ENCODE data around the gene PHF12.

PHF12 gene

GRCh38 chr17:28951428-28951990 lies at the start of gene PHF12:
Gene PHF12, minus strand, starts transcription at chr17:28951518. Its CDS starts 558 bp downstream, at chr17:28950960.
- peak; percentile 51 for FAIRE-seq

DNA sequence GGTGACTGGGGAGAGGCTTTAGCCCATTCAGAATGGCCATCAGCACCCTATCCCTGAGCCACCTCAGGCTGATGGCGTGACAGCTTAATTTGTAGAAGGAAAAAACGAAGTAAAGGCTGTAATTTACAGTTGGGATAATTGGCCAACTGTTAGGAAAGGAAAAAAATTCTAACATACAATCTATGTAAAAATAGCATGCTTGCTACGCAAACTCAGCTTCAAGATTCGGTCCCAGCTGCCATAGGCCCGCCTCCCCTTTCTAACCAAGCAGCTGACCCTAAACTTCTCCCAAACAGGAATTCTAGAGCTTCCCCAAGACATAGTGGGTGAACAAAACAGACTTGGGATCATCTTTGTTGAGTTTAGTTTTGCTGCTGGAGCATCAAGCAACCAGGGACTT lies 49.7 kb upstream of the PHF12 start:
- no peak for FAIRE-seq

- no peak for FAIRE-seq
These were observed 47.9 kb upstream of the PHF12 start for GRCh38 chr17:28999206-28999605.

GRCh38 chr17:28997806-28998205 lies 46.5 kb upstream of the PHF12 start:
- no peak for FAIRE-seq

DNA sequence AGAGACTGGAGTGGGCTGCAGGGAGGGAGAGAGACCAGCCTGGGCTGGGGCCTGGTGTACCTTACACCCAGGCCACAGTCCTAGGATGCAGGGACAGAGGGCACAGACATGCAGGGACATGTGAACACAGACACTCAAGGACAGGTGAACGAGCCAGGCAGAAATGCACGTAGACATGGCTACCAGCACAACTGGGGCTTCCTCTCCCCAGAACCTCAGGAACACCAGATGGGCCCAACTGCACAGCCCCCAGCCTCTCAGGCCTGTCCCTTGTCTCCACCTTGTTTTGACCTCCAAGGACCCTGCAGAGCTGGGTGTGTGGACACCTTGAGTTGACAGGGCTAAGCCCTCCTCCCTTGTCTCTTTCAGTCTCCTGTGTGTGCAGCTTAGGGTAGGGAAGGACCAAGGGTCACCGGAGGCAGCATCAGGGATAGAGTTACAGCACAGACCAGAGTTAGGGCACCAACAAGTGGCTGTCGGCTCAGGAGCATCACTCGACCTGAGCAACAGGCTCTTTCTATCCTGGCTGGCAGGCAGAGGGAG lies 45.3 kb upstream of the PHF12 start:
- FAIRE-seq: no peak

DNA sequence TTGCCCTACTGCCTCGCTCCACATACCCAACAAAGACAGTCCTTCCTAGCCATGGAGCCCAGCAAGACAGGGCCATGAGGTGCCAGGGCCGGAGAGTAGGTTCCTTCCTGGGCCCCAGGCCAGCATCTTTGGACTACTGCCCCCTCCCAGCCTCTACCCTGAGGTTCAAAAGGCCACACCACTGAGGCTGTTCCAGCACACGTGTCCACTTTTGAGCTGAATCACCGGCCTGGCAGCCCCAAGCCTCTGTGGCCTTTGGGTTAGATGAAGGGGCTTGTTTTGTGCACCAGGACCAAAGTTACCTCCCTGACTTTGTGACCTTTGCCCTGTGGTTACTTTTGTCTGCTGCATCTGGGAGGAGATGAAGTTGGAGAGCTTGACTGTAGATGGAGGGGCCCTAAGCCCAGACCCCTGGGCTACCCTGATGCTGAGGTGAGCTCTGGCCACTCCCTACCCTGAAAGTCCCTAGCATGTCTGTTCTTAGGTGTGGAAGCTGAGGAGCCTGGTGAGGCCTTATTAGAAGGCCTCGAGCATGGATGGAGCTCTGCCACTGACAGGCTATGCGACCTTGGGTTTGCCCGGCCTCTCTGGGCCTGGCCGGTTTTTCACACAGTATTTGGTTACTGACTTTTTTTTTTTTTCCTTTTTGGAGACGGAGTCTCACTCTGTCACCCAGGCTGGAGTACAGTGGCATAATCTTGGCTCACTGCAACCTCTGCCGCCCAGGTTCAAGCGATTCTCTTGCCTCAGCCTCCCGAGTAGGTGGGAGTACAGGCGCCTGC lies 42.5 kb upstream of the PHF12 start:
- FAIRE-seq: no peak

- FAIRE-seq: no peak
These were observed 41.6 kb upstream of the PHF12 start for GRCh38 chr17:28992625-28993600.

- no peak for FAIRE-seq
These were observed 40.9 kb upstream of the PHF12 start for GRCh38 chr17:28992185-28992584.

DNA sequence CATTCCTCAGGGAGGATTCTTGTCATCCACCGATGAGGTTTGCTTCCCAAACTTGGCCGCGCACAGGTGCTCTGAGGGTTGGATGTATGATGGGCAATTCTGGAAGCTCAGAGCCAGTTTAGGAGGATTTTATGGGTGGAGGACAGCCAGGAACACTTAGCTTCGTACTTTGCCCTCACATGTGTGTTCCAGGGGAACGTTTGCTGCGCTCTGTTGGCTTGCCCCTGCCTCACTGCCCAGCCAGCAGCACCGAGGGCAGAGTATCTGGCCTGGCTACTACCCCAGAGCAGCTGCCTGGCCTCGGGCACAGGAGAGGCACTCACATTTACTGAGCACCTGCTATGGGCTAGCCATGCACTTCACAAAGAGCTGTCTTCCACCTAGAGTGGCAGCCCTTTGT lies 40.5 kb upstream of the PHF12 start:
- FAIRE-seq: no peak

DNA sequence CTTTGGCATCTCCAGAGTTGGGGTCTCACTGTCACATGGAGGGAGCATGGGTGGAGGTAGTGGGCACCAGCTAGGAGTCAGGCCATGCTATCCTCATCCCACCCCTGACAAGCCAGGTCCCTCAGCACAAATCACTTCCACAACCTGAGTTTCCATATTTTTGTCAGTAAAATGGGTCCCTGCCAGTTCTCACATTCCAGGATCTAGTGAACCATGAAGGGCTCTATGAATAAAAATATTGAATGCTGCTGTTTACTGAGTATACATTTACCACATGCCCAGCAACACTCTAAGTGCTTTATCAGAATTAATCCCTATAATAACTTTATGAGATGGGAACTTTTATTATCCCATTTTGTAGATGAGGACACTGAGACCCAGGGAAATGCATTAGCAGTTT lies 37.7 kb upstream of the PHF12 start:
- no peak for FAIRE-seq

GRCh38 chr17:28988475-28988874 lies 37.2 kb upstream of the PHF12 start:
- FAIRE-seq: no peak

- no peak for FAIRE-seq
These were observed 35.7 kb upstream of the PHF12 start for GRCh38 chr17:28986714-28987655.

- FAIRE-seq: no peak
These were observed 34.8 kb upstream of the PHF12 start for GRCh38 chr17:28985950-28986713.

GRCh38 chr17:28983286-28984230 lies 32.2 kb upstream of the PHF12 start:
- no peak for FAIRE-seq

DNA sequence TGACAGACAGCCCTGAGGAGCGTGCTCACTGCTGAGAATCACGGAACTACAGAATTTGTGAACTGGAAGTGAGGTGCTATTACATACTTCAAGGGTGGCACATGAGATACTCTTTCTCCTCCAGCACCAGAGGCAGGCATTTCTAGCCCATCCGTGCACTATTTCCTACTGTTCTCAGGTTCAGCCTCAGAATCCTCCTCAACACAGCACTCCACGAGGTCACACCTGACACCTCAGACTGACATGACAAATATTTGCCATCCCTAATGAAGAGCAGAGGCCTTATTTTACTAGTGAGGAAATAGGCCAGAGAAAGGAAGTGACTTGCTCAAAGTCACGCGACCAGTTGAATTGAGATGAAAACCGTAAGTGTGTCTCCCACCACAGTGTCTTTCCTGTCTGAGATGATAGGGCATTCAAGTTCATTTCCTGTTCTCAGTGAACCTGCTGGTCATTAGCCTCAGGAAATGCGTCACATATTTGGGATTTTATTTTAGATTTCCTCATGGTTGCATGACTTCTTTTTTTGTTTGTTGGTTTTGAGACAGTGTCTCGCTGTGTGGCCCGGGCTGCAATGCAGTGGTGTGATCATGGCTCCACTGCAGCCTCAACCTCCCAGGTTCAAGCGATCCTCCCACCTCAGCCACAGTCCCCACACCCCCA lies 30.9 kb upstream of the PHF12 start:
- FAIRE-seq: no peak

DNA sequence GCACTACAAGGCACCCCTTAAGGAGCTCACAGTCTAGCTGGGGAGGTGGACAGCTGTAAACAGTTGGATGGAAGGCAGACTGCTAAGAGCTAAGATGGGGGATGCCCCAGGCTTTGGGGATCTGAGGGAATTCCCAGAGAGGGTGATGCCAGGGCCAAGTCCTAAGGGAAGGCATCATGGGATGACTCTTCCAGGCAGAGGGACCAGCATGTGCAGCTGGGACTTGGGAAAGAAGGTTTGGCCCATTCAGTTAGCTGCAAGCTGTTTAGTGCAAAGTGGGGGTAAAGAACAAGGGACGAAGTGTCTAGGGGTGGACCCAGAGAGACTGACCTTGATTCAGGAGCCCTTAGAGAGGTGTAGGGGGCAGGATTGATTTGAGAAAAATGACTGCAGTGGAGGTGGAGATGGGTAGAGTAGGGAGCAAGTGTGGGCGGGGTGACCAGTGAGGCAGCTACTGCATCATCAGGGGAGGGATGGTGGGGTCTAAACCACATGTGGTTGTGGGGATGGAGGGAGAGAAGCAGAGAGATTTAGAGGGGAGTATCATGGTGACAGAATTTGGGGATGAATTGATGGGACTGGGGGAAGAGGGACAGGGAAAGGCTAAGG lies 27.1 kb upstream of the PHF12 start:
- no peak for FAIRE-seq

DNA sequence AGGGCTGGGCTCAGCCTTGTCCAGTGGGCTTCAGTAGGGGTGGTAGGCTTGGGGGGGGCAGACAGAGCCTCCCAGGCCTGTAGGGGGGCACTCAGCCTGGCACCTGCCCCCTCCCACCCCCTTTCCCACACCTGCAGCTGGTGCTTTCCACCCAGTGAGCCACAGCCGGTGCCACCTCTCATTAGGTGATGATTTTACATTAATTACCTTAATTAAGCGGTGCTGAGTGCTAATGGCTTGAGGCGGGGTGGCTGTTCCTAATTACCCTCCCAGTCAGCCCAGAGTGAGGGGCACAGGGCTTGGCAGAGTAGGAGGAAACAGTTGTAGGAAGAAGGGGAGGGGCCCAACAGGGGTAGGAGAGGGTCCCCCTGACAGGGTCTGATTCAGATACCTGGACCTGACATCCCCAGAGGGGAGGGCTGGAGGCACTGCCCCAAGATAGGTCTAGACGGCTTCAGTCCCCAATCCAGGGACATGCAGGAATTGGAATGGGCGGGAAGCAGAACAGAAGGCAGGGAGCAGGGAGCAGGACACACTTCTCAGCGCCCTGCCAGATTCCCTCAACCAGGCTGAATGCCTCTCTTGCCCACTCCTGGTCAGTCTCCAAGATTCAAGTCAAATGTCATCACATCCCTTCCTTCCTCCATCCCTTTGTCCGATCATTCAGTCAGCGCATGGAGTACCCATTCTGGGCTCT lies 26.5 kb upstream of the PHF12 start:
- no peak for FAIRE-seq

- no peak for FAIRE-seq
These were observed 24.3 kb upstream of the PHF12 start for GRCh38 chr17:28975646-28976045.

Data from TTC549 (cell line).